Central memory CD4-positive, alpha-beta T cell (primary cell): ENCODE results near the gene NUP98.

ENCODE experiments used
- DNase-seq: peaks from one replicate; pipeline ENCODE4 v3.0.0; 2022

The NUP98 gene

DNA sequence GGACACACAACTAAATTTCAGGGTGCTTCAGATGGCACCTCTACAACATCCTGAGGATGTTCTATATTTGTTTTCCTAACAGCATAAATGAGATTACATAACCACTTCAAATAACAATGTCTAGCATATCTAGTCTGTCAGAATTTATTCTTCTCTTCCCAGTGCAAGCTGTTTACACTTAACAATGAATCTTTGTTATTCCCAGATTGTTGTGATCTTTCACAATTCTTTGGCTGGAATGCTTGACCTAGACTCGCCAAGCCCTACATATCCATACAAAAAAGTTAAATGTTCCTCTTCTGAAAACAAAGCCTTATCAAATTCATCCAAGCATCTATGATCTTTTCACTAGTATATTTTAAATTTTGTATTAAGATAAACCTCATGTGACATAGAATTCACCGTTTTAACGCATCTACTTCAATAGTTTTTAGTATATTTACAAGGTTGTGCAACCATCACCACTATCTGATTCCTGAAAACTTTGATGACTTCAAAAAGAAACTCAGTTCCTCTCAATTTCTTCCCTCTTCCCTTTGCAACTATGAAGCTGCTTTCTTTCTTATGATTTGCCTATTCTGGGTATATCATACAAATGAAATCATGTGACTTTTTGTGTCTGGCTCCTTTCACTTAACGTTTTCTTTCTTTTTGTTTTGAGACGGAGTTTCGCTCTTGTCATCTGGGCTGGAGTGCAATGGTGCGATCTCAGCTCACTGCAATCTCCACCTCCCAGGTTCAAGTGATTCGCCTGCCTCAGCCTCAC, 64.5 kb downstream of the NUP98 start:
- no peak for DNase-seq

DNA sequence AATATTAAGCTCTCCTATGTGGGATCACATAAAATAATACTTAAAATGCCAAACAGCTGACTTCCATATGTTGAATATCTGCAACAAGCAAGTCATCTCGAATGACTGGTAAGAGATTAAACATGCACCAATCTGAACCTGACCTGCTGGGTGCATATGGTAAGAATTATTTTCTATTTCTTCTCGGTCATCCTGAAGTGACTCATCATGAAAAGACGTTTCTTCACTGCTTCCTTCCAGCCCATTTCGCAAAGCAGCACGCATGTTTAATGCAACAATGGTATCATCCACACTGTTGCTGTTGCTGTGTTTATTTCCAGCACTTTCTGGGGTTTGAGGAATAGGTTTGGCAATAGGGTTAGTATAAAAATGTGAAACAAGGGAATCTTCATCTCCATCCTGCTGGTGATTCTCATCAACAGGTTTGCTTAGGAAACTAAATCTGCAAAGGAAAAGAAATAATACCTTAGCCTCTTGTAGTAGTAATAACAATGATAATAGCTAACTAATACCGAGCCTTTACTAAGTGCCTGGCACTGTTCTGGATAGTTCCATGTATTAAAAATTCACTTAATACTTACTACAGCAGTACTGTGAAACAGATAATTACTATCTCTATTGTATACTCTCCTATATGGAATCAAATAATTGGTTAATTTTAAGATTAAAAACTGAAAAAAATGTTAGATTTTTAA, 74.2 kb downstream of the NUP98 start:
- DNase-seq: no peak

DNA sequence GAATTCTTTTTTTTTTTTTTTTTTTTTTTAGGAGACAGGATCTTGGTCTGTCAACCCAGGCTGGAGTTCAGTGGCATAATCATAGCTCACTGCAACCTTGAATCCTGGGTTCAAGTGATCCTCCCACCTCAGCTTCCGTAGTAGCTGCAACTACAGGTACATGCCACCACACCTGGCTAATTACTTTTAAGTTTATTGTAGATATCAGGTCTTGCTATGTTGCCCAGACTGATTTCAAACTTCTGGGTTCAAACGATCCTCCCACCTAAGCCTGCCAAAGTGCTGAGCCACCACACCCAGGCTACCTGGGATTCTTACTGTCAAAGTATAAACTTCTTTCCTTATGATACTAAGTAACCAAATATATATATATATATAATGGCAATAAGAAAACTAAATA, 75.3 kb downstream of the NUP98 start:
- no peak for DNase-seq

DNA sequence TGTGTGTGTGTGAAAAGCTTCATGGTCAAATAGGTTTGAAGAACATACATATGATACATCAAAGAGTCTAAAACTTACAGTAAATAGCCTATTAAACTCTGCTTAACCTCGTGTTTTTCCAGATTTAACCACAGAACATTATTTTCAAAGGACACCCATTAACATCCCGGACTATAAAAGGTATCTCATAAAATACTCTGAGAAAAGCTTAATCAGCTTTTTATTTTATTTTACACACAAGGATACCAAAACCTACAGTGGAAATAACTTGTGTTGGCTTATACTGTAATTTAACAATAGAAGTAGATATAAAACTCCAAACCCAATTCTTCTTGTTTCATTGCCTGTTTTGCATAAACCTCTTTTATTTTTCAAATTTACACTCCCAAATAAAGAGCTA, 76.4 kb downstream of the NUP98 start:
- DNase-seq: no peak

GRCh38 chr11:3712274-3712673, 85.1 kb downstream of the NUP98 start:
- no peak for DNase-seq

GRCh38 chr11:3710485-3711259, 86.7 kb downstream of the NUP98 start:
- DNase-seq: no peak

DNA sequence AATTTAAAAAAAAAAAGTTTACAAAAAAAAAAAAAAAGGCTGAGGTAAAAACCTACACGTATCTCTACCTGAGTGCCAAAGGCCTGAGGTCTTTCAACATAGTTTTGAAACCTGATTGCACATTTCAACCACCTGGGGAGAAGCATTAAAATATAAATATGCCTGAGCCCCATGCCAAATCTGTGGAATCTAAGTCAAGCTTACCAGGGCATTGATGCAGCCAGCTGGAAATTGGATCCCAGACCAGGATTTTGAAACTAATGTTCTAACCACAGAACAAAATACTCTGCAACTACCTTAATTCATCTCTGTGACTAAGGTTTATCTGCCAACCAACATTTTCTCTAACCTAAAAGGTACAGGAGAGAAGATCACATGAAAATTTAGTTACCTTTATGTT, 87.4 kb downstream of the NUP98 start:
- DNase-seq: no peak

GRCh38 chr11:3707176-3707575, 90.2 kb downstream of the NUP98 start:
- DNase-seq: no peak

DNA sequence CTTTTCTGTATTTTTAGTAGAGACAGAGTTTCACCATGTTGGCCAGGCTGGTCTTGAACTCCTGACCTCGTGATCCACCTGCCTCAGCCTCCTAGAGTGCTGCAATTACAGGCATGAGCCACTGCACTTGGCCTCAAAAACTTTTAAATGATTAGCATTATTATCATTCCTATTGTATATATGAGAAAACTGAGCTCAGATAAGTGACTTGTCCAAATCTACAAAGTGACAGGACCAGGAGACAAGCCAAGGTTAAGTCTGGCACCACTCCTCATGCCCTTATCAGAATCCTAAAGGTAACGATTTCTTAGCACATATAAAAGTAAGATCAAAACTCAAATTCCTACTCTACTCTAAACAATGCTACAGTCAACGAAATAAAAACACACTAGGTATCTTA, 94.0 kb downstream of the NUP98 start:
- DNase-seq: no peak

- DNase-seq: no peak
These were observed 96.4 kb downstream of the NUP98 start for GRCh38 chr11:3700910-3701309.

DNA sequence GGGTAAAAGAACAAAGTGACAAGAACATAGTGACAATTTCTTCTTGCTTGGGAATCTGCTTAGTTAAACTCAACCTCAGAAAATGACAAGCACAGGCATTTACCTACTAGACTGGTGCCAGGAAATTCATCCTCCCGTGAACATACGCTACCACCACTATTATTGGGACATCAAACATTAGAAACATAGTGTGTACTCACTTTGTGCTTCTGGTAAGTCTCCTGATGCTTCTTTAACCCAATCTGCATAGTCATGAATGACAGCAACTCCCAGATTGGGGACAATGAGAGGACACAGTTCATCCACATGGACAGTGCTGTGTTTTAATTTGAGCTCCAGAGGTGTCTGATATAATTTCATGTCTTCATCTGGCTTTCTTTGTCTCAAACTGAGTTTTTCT, 96.9 kb downstream of the NUP98 start:
- DNase-seq: no peak

GRCh38 chr11:3686751-3687150, 110.6 kb downstream of the NUP98 start:
- no peak for DNase-seq

DNA sequence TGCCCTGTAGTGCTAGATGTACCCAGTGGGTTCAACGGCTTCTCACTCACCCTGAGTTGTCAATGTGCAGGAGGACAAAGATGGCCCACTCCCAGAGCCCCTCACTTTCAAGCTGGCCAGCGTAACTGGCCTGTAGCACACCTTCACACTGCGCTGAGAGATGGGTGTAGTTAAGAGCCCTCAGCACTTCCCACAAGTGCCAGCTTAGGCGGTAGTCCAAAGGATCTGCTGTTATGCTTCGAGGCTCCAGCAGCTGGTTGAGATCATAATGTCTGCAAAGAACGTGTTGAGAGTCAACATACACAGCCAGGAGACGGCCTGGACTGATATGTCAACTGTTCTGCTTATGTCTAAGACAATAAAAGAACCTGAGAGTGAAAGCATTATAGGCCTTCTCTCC, 111.4 kb downstream of the NUP98 start:
- no peak for DNase-seq

GRCh38 chr11:3684819-3685172, 112.6 kb downstream of the NUP98 start:
- no peak for DNase-seq

DNA sequence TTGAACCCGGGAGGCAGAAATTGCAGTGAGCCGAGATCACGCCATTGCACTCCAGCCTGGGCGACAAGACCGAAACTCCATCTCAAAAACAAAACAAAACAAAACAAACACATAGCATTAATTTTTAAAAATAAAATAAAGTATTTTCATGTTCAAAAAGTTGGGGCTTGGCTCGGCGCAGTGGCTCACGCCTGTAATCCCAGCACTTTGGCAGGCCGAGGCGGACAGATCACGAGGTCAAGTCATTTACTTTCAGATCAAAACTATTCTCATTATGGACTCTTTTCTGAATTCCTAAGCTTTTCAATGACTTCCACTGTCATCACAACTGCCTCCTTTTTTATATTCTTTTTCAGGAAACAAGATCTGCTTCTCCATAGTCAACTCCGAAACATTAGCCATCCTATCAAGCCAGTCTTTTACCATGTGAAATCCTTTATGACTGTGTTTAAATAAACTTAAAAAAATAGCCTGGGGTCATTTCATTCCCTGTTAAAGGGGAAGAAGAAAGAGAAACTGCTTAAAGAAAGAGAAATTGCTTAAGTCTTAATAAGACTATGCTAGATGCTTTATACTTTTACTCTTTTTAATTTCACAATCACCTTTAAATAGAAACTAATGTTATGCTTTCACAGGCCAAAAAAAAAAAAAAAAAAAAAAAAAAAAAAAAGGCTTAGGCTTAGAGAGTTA, 113.1 kb downstream of the NUP98 start:
- no peak for DNase-seq

- DNase-seq: no peak
These were observed 114.3 kb downstream of the NUP98 start for GRCh38 chr11:3683039-3683438.

- no peak for DNase-seq
These were observed 118.3 kb downstream of the NUP98 start for GRCh38 chr11:3679077-3679476.

- no peak for DNase-seq
These were observed 121.4 kb downstream of the NUP98 start for GRCh38 chr11:3675971-3676370.

- no peak for DNase-seq
These were observed 123.2 kb downstream of the NUP98 start for GRCh38 chr11:3674189-3674588.

DNA sequence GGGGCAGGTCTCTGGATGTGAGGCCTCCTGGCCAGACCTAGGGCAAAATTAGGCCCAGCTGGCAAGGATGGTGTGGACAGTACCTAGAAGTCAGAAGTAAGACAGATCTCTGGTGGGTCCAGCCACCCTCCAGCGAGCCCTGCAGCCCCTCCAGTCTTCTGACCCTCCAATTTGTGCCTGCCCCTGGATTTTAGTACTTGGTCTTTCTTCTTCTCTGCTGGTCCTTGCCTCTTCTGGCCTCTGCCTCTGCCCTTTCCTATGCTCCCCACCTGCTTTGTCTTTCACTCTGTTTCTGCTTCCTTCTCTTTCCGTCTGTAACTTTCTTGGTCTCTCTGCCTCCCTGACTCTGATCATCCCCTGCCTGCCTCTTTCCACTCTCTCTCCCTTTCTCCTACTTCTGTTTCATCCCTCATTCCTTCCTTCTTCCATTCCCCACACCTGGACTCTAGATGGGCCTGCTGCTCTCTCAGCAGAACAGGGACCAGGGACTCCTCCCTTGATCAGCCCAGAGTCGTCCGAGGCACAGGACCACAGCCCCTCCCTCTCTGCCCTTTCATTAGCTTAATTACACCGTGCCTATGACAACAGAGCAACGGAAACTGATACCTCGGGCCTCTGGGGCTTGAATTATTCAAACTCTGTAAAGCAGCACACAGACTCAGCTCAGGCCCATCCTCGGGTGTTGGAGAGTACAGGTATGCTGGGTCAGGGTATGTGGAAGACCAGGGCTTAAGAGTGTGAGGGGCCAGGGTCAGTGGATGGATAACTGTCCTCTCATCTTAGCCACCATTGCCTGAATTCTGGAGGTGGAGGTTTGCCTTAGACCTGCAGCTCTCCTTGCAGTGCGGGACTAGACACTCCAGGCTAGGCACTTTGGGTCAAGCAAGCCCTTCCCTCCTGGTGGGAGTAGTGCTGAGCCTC, 125.8 kb downstream of the NUP98 start, which contains the start of gene CHRNA10:
Gene CHRNA10 (minus strand): TSS at position 51 of the 921 bp plus-strand sequence. CDS start 72 bp downstream, outside the sequence.
- DNase-seq: no peak

DNA sequence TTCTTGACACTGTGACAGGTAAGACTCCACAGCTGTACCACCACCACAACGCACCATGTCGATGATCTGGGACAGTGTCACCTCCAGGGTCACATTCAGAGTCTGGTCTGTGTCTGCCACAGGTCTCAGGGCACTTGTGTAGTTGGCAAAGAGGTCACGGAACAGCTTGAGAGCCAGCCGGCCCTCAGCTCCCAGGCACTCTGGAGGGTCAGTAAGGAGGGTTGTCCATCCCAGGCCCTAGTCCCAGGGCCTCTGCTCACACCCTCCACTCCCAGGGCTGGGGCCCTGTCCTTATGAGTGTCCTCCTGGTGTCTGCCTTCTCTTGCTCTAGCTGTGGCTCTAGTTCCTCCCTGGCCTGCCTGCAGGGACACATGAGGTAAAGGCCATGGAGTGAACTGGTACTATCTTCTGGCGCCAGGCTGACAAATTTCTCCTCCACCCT, 127.6 kb downstream of the NUP98 start:
- no peak for DNase-seq

- DNase-seq: no peak
These were observed 128.2 kb downstream of the NUP98 start for GRCh38 chr11:3669128-3669527.
